Activated T-cell treated with anti-CD3 and anti-CD28 coated beads for 1 hour (primary cell): ENCODE data around the gene SSTR3.
"Not testable (repeated sequence)": the region's sequence is repeated elsewhere in the genome, so short reads cannot be mapped to it uniquely, and the experiment has no call there.

ENCODE experiments used
- DNase-seq: peaks from one replicate; pipeline ENCODE4 v3.0.0-alpha.2; 2020; ENCODE audit warnings: low read depth

Gene SSTR3

DNA sequence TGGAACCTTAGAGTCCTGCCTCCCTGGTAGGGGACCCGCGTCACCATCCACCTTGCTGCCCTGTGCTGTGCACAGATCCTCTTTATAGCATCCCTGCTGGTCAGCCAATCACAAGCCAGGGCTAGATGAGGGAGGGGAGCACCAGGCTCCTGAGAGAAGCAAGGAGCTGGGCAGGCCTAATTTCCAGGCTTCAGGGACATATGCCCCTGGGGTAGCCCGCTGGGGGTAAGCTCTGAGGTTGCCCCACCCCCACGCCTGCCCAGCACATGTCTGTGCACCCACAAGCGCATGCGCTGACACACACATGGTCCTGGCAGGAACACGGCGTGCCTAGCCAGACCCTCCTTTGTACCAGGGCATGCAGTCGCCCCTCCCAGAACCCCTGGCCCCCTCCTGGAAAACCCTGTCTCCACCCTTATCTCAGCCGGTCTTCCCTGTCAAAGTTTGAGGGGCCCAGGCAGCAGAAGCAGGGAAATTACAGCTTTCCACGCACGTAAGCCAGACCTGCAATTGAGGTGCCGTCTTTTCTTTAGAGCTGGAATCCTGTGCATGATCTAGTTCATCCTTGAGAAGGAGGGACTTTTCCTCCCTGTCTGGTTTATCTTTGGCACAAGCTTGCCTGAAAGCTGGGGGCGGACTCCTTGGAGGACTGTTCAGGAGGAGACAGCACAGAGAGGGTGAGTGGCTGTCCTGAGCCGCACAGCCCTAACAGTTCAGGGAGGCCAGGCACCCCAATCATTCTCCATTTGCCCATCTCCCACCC is 2.1 kb downstream of the SSTR3 start:
- no peak for DNase-seq

- DNase-seq: no peak
Observed at GRCh38 chr22:37209140-37209845, 3.0 kb downstream of the SSTR3 start.

GRCh38 chr22:37208401-37209139 is 3.7 kb downstream of the SSTR3 start:
- no peak for DNase-seq

DNA sequence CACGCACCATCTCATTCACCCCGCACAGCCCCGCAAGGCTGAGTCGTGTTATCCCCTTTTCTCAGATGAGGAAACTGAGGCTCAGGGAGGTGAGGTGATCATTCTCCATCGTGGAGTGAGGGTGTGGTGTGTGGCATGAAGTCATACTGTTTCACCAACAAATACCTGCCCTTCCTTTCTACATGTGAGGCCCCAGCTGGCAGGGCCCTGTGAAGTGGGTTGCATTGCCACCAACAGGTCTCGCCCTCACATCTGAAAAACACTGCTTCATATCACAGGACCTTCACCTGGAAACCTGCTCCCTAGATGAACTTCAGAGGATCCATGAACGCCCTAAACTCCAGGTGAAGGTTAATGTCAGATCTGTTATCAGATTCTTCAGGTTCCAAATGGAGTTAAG is 4.3 kb downstream of the SSTR3 start:
- DNase-seq: no peak

GRCh38 chr22:37206841-37207821 is 5.1 kb downstream of the SSTR3 start:
- DNase-seq: no peak

DNA sequence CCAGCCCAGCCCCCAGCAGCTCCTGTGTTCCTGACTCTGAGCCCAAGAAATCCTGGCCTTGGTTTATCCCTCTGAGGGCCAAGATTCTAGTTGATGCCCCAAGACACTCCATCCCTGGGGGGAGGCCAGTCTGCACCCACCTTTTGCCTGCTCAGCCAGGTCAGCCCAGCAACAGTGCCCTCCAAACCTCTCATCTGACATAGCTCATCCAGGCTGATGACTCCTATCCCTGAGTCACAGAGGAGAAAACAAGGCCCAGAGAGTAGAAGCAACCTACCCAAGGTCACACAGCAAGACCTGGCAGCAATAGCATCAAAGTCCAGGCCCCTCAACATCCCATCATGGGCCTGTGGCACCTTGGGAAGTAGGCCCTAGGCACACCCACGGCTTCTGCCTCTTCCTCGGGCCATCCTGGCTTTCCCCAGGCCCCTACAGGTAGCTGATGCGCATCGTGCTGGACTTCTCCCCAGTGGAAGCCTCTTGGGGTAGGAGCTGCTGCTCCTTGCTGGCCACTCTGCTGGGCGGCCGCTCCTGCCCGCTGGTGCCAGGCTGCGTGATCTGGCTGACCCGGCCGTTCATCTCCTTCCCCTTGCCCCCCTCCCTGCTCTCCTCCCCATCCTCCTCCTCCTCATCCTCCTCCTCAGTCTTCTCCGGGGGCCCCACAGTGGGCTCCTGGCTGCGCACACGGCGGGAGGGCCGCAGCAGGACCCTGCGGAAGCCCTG is 6.0 kb downstream of the SSTR3 start:
- DNase-seq: no peak

- no peak for DNase-seq
Observed at GRCh38 chr22:37205046-37205445, 7.2 kb downstream of the SSTR3 start.

DNA sequence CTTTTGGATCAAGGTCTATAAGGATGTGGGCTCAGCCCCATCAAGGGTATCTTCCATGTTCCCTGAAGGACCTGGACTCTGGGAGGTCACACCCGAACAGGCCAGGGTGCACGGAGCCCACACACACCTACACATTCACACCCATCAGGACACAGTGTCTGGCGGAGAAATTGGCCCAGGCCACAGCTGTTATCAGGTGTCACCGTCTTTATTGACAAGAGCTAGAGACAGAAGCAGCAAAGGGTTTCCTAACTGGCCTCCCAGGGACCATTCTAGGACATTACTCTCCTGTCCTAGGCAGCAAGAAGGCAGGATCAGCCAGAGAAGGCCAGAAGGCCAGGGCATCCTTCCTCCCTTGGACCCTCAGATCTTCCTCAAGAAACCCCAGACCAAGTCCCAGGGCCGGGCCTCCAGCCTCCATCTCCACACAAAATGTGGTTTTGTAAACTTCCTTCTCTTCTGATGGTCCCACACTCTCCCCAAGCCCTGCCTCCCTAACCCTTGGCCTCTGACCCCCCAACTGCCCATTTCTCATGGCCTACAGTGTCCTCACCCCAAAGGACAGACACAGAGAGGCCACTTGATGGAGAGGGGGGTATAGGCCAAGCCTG is 8.1 kb downstream of the SSTR3 start:
- no peak for DNase-seq

DNA sequence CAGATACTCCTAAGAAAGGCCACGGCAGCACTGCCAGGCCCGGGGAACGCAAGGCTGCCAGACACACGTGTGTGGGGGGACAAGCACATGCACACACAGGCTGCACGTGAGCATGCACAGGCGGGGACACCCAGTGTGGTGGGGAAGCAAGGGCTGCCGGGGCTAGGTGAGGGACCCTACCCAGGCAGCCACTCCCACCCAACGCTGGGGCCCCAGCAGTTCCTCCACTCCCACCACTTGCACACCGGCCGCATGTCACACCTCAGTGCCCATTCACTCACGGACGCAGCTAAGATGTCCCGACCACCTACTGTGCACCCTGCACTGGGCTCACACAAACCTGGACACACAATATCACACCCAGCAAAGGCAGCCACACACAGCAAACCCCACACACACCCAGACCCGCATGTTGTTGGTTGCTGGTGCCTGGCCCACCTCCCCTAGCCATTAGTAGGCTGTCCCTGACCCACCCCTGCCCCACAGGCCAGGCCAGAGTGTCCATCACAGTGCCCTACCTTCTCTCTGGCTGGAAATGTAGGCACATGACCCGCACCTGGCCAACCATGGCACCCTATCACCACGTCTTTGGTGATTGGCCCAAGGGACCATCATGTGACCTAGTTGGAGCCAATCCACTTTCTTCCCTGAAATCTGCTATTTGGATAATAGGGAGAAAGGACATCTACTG is 8.8 kb downstream of the SSTR3 start:
- no peak for DNase-seq

- DNase-seq: no peak
Observed at GRCh38 chr22:37202716-37203115, 9.6 kb downstream of the SSTR3 start.

DNA sequence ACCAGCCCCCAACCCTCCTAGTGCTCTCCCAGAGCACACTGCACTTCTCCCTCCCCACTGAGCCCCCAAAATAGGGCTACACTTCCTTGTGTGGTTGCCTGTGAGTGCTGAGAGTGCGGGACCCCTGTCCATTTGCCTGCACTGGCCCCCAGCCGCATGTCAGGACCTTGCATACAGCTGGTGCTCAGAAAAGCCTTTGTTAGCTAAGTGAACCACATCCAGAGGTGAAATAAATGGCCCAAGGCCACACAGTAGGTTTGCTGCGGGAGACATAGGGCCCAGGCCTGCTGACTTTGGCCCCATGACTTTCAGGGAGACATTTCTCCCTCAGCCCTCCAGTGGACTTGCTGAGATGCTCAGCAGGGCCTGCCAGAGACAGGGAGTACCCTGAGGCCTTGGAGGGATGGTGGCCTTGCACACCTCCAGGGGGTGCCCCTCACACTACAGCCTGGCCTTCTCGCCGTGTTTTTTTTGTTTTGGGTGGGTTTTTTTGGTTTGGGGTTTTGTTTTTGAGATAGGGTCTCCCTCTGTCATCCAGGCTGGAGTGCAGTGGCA is 10.2 kb downstream of the SSTR3 start:
- DNase-seq: no peak

DNA sequence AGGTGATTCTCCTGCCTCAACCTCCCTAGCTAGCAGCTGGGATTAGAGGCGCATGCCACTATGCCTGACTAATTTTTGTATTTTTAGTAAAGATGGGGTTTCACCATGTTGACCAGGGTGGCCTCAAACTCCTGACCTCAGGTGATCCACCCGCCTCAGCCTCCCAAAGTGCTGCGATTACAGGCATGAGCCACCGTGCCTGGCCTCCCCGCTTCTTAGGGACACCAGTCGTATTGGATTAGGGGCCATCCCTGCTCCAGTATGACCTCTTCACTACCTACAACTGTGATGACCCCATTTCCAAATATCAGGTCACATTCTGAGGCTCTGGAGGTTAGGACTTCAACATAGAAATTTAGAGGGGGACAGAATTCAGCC is 10.8 kb downstream of the SSTR3 start:
- not testable (repeated sequence) for DNase-seq

DNA sequence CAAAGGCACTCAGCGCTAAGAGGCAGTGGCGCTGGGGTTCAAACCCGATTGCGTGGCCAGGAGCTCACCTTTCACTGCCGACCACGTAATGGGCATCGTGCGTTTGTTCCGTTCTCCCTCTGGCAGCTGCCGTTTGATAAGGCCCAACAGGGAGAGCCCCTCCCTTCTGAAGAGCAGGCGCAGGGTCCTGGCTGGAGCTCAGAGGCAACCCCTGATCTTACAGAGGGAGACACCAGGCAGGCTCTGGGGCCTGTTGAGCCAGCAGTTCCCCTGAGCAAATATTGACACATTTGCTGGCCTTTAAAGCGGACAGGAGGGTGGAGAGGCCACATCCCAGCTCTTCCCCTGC is 12.5 kb downstream of the SSTR3 start:
- DNase-seq: no peak

DNA sequence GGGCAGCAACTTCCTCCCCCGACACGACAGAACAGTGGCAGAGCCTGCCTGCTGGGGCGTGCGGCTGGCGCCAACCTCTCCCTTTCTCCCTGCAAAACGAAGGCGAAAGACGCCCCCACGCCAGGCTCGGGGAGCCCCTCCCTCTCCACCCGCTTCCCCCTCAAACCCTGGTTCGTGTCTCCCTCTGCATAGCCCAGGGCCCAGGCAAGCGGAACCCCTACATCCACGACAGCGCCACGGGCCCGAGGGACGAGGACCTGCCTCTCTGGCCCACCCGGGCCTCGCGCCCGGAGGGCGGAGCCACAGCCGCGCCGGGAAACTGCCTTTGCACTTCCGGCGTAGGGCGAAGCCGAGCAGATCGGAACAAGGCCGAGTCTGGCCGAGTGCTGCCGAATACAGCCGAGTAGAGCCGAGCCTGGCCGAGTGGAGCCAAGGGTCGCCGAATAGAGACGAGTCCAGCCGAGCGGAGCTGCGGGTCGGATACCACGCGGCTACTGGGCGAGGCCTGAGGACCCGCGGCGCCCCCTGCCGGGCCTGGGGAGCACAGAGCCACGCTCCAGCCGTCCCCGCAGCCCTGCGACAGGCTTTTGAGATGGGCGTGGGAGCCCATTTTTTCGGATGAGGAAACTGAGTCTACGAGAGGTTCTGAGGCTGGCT is 13.0 kb downstream of the SSTR3 start:
- peak; percentile 98 for DNase-seq

DNA sequence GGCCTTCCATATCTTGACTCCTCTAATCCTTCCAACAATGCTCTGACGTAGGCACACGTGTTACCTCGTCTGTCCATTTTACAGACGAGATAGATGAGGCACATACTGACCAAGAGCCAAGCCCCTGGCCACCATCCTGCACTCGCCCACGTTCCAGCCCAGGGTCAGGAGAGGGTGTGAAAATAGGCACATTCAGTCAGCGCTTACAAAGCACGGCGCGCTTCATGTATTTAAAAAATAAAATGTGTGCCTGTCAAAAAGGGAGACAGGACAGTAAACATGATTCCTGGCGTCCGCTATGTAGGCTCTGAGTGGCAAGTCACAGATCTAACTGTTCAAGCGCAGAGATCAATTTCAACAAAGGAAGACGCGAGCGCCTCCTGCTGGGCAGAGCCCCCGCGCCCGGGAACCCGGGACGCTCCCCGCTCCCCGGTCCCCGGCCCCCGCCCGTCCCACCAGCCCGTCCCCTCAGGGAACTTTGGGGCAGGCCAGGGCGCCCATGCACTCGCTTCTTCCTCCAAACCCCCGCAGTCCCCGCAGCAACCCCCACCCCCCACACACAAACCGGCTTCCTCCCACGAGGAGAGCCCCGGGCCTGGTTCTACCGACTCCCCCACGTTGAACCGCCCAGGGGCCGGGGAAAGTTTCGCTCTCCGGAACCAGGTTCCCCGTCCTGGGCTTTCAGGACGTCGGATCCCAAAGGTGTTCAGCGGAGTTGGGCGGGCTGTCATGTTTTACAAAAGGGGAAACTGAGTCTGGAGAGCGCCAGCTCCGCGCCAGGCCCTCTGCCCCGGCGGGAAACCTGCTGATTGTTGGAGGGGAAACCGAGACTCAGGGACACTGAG is 13.8 kb downstream of the SSTR3 start:
- peak; percentile 93 for DNase-seq

DNA sequence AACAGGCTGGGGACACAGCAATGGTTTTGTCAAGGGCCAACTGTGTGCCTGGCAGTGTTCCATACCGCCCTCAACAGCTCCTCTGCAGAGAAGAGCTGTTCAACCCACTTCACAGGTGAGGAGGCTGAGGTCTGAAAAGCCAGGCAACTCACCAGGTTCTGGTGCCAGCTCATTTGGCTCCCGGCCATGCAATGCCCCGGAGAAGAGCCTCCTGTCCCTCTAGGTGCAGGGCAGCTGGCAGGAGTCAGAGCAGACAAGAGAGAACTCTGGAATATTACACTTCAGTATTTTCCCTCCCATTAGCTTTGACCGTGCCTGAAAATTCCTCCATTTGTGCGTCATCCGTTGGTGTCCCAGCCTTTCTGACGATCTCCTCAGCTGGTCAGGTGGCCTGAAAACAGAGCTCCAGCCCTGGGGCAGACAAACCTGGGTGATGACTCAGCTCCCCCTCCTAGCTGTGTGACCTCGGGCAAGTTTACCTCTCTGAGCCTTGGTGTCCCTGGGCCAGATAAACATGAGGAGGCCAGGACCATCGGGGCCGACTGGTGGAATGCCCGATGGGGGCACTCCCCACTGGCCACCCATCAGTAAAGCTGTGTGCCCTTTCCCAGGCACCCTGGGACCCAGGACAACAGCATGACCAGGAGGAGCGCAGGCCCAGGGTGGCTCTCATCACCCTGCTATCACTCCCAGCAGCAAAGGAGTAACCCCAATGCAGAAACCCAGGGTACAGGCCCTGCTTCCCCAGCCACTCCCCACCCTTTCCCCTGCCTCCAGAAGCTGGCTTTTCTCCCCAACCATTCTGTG is 14.6 kb downstream of the SSTR3 start:
- no peak for DNase-seq
